RWPE1 (cell line): ENCODE data around the gene MAST3.

Experiments
- CTCF ChIA-PET: fragments of 350-600 bp; sonication (Branson Sonifier 250); formaldehyde crosslinking; extraction: SDS; loops from one replicate; lab custom pipeline; 2021; lab: Yijun Ruan, JAX
- POLR2A ChIA-PET: fragments of 400-600 bp; formaldehyde crosslinking; extraction: SDS; loops from one replicate; lab custom pipeline; 2020; ENCODE audit warnings: antibody characterized with exemption; ENCODE audit not compliant: low non-redundant PET; lab: Yijun Ruan, JAX
- DNase-seq: peaks from one replicate; pipeline ENCODE4 v3.0.0; 2012; ENCODE audit warnings: low spot score
- H3K27ac ChIP-seq: fragments of 450-650 bp; 2 replicates; pipeline ENCODE4 v1.5.1; 2017
- CTCF ChIP-seq: fragments of 450-650 bp; conservative IDR thresholded peaks from 2 replicates; pipeline ENCODE4 v1.5.1; 2017; ENCODE audit warnings: low read depth, mild to moderate bottlenecking

MAST3 gene

GRCh38 chr19:18137657-18138339 lies 40.2 kb downstream of the MAST3 start:
- peak overlapping the region; percentile 60 for H3K27ac ChIP-seq
- ChIA-PET CTCF (interaction anchor here (0.9 kb wide), 1 partner anchor 14 kb away, joined by 4 read pairs; no protein-coding TSS in a partner anchor), POLR2A (no interaction called here)
- no peak for TF ChIP-seq CTCF
- no peak for DNase-seq

- DNase-seq = no peak
- H3K27ac ChIP-seq = no peak overlapping the region
- ChIA-PET POLR2A (no interaction called here), CTCF (no interaction called here)
- TF ChIP-seq CTCF = no peak
Measured at GRCh38 chr19:18140473-18140872, 42.9 kb downstream of the MAST3 start.

GRCh38 chr19:18141031-18141430 lies 43.5 kb downstream of the MAST3 start:
- ChIA-PET CTCF (no interaction called here), POLR2A (no interaction called here)

GRCh38 chr19:18143902-18144301 lies 46.3 kb downstream of the MAST3 start:
- POLR2A ChIA-PET = no interaction called here
- CTCF ChIA-PET = interaction anchor here (0.7 kb wide), 1 partner anchor 108 kb away, joined by 4 read pairs; no protein-coding TSS in a partner anchor
- DNase-seq = no peak
- H3K27ac ChIP-seq = no peak overlapping the region
- TF ChIP-seq CTCF = no peak

More at GRCh38 chr19:18141031-18141430, 43.5 kb downstream of the MAST3 start:
- H3K27ac ChIP-seq = no peak overlapping the region
- DNase-seq = no peak
- no peak for TF ChIP-seq CTCF

- ChIA-PET CTCF (interaction anchor here (0.7 kb wide), 1 partner anchor 107 kb away, joined by 4 read pairs; no protein-coding TSS in a partner anchor), POLR2A (no interaction called here)
- no peak for DNase-seq
- no peak overlapping the region for H3K27ac ChIP-seq
- TF ChIP-seq CTCF = no peak
Measured at GRCh38 chr19:18144361-18144760, 46.8 kb downstream of the MAST3 start.

- POLR2A ChIA-PET = no interaction called here
- CTCF ChIA-PET = no interaction called here
- no peak overlapping the region for H3K27ac ChIP-seq
- TF ChIP-seq CTCF = no peak
- DNase-seq = no peak
Measured at GRCh38 chr19:18144906-18145305, 47.3 kb downstream of the MAST3 start.
